ENCODE results near the gene LEMD2.

The LEMD2 gene

DNA sequence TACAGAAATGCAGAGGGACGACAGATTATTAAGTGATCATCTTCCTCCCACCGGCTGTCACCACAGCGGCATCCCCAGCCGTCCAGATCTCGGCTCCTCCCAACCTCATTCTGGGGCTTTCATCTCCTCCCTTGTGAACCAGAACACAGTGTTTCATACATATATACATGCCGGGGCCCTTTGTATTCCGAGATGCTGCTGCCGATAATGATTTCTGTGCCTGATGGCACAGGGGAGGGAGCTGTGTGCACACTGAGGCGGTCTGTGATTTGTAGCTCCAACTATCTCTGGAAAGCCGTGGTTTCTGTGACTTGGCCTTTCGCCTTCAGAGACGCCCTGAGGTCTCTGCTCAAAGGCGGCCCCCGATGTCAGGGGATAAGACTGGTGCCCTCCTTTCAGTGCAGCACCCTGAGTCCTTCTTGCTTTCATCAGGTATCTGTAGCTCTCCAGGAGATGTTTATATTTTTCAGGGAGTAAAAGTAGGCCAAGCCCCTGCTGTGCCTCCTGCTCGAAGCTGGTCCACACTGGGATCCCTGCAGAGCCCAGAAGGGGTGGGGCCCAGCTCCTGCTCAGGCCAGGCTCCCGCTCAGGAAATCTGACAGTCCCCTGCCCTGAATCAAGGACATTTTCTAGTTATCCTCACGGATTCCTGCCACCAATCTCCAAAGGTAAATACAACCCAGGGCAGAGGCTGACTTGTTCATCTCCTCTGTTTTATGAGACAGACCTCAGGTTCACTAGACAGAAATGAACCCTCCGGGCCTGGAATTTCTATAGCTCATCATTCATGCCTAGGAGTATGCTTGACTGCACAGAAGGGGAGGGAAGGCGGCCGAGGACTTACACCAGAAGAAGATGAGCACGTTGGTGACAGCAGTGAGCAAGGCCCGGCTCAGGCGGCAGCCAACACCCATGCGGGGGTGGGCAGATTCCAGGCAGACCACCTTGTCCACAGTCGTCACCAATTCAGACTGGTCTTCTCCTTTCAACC is 11.2 kb downstream of the LEMD2 start:
- peaks cover 75% of the 10 kb centered on the region for H3K36me3 ChIP-seq (replicated peaks)
- in situ Hi-C loops (cut with HindIII; ENCODE audit: low pct_ligation_motif_present, low sequenced_read_pairs) = no loop called here
- no peak for TF ChIP-seq CTCF (IDR thresholded peaks at IDR 0.05; ENCODE audit: low read depth, low read length, missing control alignments)
- no peak overlapping the region for H3K27ac ChIP-seq
- no peak overlapping the region for H3K4me3 ChIP-seq (ENCODE audit: low read depth, low read length)
- H3K27me3 ChIP-seq (replicated peaks) = no peaks in the 10 kb centered on the region
- no peak for DNase-seq

- in situ Hi-C loops (cut with HindIII; ENCODE audit: low pct_ligation_motif_present, low sequenced_read_pairs) = no loop called here
- TF ChIP-seq CTCF (IDR thresholded peaks at IDR 0.05; ENCODE audit: low read depth, low read length, missing control alignments) = no peak
- no peak for DNase-seq
- Histone ChIP-seq H3K36me3 (replicated peaks) (peaks cover 73% of the 10 kb centered on the region), H3K27me3 (replicated peaks) (no peaks in the 10 kb centered on the region), H3K4me3 (ENCODE audit: low read depth, low read length) (no peak overlapping the region), H3K27ac (no peak overlapping the region)
Measured at GRCh38 chr6:33776764-33777163, 12.2 kb downstream of the LEMD2 start.

DNA sequence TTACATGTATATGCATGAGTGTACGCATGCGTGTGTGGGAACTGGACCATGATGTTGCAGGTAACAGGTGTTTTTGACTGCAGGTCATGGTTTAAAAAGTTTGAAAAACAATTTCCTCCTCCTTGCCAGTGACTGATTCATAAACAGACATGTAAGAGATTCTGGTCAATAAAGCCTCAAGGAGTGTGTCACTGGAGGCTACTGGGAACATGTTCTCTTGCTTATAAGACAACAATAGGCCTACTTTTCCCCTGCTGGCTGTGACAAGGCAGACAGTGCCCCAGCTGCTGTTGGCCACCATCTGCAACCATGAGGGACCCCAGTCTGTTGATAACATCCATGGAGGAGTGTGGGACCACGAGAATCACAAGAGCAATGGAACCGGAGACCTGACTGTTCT is 12.7 kb downstream of the LEMD2 start:
- no peak overlapping the region for H3K27ac ChIP-seq
- DNase-seq = no peak
- in situ Hi-C loops (cut with HindIII; ENCODE audit: low pct_ligation_motif_present, low sequenced_read_pairs) = no loop called here
- peaks cover 73% of the 10 kb centered on the region for H3K36me3 ChIP-seq (replicated peaks)
- no peak overlapping the region for H3K4me3 ChIP-seq (ENCODE audit: low read depth, low read length)
- TF ChIP-seq CTCF (IDR thresholded peaks at IDR 0.05; ENCODE audit: low read depth, low read length, missing control alignments) = no peak
- no peaks in the 10 kb centered on the region for H3K27me3 ChIP-seq (replicated peaks)

GRCh38 chr6:33774774-33775173 is 14.2 kb downstream of the LEMD2 start:
- no peak overlapping the region for H3K4me3 ChIP-seq (ENCODE audit: low read depth, low read length)
- in situ Hi-C loops (cut with HindIII; ENCODE audit: low pct_ligation_motif_present, low sequenced_read_pairs) = loop anchor here (25.0 kb wide), 1 partner anchor 363 kb away; the partner anchor contains the start of gene GRM4
- TF ChIP-seq CTCF (IDR thresholded peaks at IDR 0.05; ENCODE audit: low read depth, low read length, missing control alignments) = no peak
- DNase-seq = no peak
- H3K27me3 ChIP-seq (replicated peaks) = no peaks in the 10 kb centered on the region
- peaks cover 59% of the 10 kb centered on the region for H3K36me3 ChIP-seq (replicated peaks)
- H3K27ac ChIP-seq = no peak overlapping the region

DNA sequence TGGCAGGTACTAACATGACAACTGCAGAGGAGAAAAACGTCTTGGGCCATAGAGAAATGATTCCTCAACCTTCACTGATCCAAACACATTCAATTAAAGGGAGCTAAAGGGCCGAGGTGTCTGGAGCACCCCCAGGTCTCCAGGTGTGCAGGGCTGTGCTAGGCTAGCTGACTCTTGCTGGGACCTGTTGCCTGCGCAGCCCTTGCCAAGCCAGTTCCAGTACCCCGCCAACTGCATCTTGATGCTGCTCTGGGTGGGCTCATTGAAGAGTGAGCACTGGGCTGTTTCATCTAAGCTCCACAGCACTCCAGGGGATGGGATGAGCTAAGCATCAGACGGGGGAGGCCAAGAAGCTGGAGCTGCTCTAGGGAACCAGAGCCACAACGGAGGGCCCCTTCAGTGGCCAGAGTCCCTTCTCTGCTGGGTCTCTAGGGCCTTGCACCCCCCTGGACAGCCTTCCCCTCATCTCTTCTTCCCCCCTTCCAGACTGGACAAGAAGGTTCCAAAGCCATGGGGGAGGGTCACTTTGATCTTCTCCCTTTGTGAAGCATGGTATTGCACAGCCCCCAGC is 15.9 kb downstream of the LEMD2 start:
- no peaks in the 10 kb centered on the region for H3K27me3 ChIP-seq (replicated peaks)
- H3K27ac ChIP-seq = no peak overlapping the region
- H3K4me3 ChIP-seq (ENCODE audit: low read depth, low read length) = no peak overlapping the region
- no peak for DNase-seq
- TF ChIP-seq CTCF (IDR thresholded peaks at IDR 0.05; ENCODE audit: low read depth, low read length, missing control alignments) = no peak
- peaks cover 42% of the 10 kb centered on the region for H3K36me3 ChIP-seq (replicated peaks)
- in situ Hi-C loops (cut with HindIII; ENCODE audit: low pct_ligation_motif_present, low sequenced_read_pairs) = loop anchor here (25.0 kb wide), 1 partner anchor 364 kb away; the partner anchor contains the start of gene GRM4

Measured in brain microvascular endothelial cell (primary cell).